B cell (primary cell): ENCODE results near the gene BCHE. TPM values are rescaled to one million over a fixed set of nuclear protein-coding genes. Genes with fewer than 3 reads are reported as not detected.

Source experiments
- ATAC-seq: fragments of 200-7000 bp; cut with Tn5 transposase; one replicate; pipeline ENCODE4 v1.10.0; 2021; ENCODE audit warnings: low read depth, mild to moderate bottlenecking, moderate number of reproducible peaks, moderate library complexity
- CTCF ChIA-PET: fragments of 350-600 bp; sonication (Branson Sonifier 250); formaldehyde crosslinking; loops from one replicate; lab custom pipeline; 2021; ENCODE audit warnings: antibody characterized with exemption, inconsistent platforms; lab: Charles Lee
- POLR2A ChIA-PET: fragments of 350-600 bp; sonication (Branson Sonifier 250); formaldehyde crosslinking; loops from one replicate; lab custom pipeline; 2021; ENCODE audit warnings: antibody characterized with exemption; lab: Charles Lee
- DNase-seq: peaks from one replicate; pipeline ENCODE4 v3.0.0; 2013
- H2AFZ ChIP-seq: 2 replicates; pipeline ENCODE4 v1.6.1; 2012; ENCODE audit warnings: mild to moderate bottlenecking, low read depth, low read length; ENCODE audit not compliant: insufficient read depth, poor library complexity, severe bottlenecking
- H3K27ac ChIP-seq, 2 donors: 1 replicate in 1 of 2; 2 replicates in 1 of 2; pipeline ENCODE4 v1.5.1; 2012 to 2013; ENCODE audit warnings: low read length in 2 of 2, mild to moderate bottlenecking in 2 of 2, moderate library complexity in 1 of 2
- H3K27me3 ChIP-seq, 4 experiments: fragments of 200-600 bp in 1 of 4; sonication (generic) in 1 of 4; replicated peaks in 1 of 4; 1 replicate in 2 of 4; 2 replicates in 2 of 4; pipeline versions ENCODE4 v1.6.1 to v1.7.0; 2013 to 2016; ENCODE audit warnings: low read length in 3 of 4, mild to moderate bottlenecking in 2 of 4, mixed read lengths in 1 of 4, moderate library complexity in 1 of 4; ENCODE audit not compliant: insufficient read depth in 4 of 4, control insufficient read depth in 3 of 4; ENCODE audit errors: control extremely low read depth in 1 of 4
- H3K36me3 ChIP-seq, 2 experiments: replicated peaks in 1 of 2; 1 replicate in 1 of 2; 2 replicates in 1 of 2; pipeline versions ENCODE4 v1.6.1 to v1.7.1; 2013; ENCODE audit warnings: low read length in 1 of 2; ENCODE audit not compliant: insufficient read depth in 2 of 2, control insufficient read depth in 1 of 2; ENCODE audit errors: control extremely low read depth in 1 of 2, extremely low read depth in 1 of 2
- H3K4me1 ChIP-seq, 2 donors: fragments of 200-600 bp in 1 of 2; sonication (generic) in 1 of 2; 1 replicate in 1 of 2; 2 replicates in 1 of 2; pipeline versions ENCODE4 v1.5.1 to v1.6.1; 2013 to 2017; ENCODE audit warnings: low read length in 2 of 2; ENCODE audit not compliant: control insufficient read depth in 2 of 2, insufficient read depth in 2 of 2
- H3K4me2 ChIP-seq: replicated peaks from 2 replicates; pipeline ENCODE3; 2012; ENCODE audit warnings: mild to moderate bottlenecking, low read depth, low read length; ENCODE audit not compliant: poor library complexity, severe bottlenecking
- H3K4me3 ChIP-seq, 5 experiments: fragments of 200-600 bp in 1 of 5; sonication (generic) in 1 of 5; 1 replicate in 3 of 5; 2 replicates in 2 of 5; pipeline versions ENCODE4 v1.5.1 to v1.7.0; 2011 to 2016; ENCODE audit warnings: low read length in 4 of 5, mild to moderate bottlenecking in 4 of 5, low read depth in 2 of 5, control low read depth in 1 of 5, moderate library complexity in 1 of 5; ENCODE audit not compliant: insufficient read depth in 1 of 5; ENCODE audit errors: control extremely low read depth in 1 of 5, extremely low read depth in 1 of 5
- H3K79me2 ChIP-seq: fragments of 200-600 bp; sonication (generic); one replicate; pipeline ENCODE4 v1.6.0; 2016; ENCODE audit warnings: low read length; ENCODE audit not compliant: control insufficient read depth, insufficient read depth
- H3K9ac ChIP-seq: fragments of 200-600 bp; sonication (generic); 2 replicates; pipeline ENCODE4 v1.6.1; 2017; ENCODE audit warnings: mild to moderate bottlenecking, low read length, moderate library complexity
- H3K9me3 ChIP-seq, 3 donors: one replicate each; pipeline versions ENCODE4 v1.6.1 to v1.7.1; 2013; ENCODE audit warnings: low read length in 2 of 3; ENCODE audit not compliant: control insufficient read depth in 2 of 3, insufficient read depth in 1 of 3; ENCODE audit errors: control extremely low read depth in 1 of 3
- H4K20me1 ChIP-seq: 2 replicates; pipeline ENCODE4 v1.6.0; 2012; ENCODE audit warnings: mild to moderate bottlenecking, low read length; ENCODE audit not compliant: insufficient read depth, control insufficient read depth, poor library complexity, severe bottlenecking
- H3K27ac Mint-ChIP-seq: one replicate; pipeline ENCODE4 v1.8.0; 2021; ENCODE audit warnings: mixed read lengths
- H3K27me3 Mint-ChIP-seq: one replicate; pipeline ENCODE4 v1.8.0; 2021; ENCODE audit warnings: mixed read lengths
- H3K4me1 Mint-ChIP-seq: one replicate; pipeline ENCODE4 v1.8.0; 2021; ENCODE audit warnings: mixed read lengths
- H3K4me3 Mint-ChIP-seq: one replicate; pipeline ENCODE4 v1.8.0; 2021; ENCODE audit warnings: mixed read lengths
- H3K9me3 Mint-ChIP-seq: one replicate; pipeline ENCODE4 v1.8.0; 2022; ENCODE audit warnings: mixed read lengths; ENCODE audit not compliant: insufficient read depth
- EZH2 ChIP-seq: IDR thresholded peaks from 2 replicates; pipeline ENCODE4 v1.6.1; 2012; ENCODE audit warnings: borderline replicate concordance, low read depth, mild to moderate bottlenecking, moderate library complexity, low read length; ENCODE audit not compliant: insufficient read depth, poor library complexity, severe bottlenecking
- WGBS: methylation state at CpG from one replicate; pipeline ENCODE4 v1.1.5; 2013; ENCODE audit warnings: missing lambda C conversion rate; ENCODE audit not compliant: insufficient coverage; 5-methylcytosine and 5-hydroxymethylcytosine counted together
- intact Hi-C: fragments of 100-400 bp; cut with micrococcal nuclease; formaldehyde crosslinking; loops from one replicate; pipeline ENCODE4 v1.10.0; 2022
- polyA plus RNA-seq: library from polyadenylated mRNA; depleted of rRNA; stranded (reverse); fragments of >200 nt; gene quantifications from 2 replicates; pipeline ENCODE4 v1.2.3, GENCODE V29; 2012
- total RNA-seq, 2 donors: library from RNA; stranded (reverse); fragments of 120-200 nt in 1 of 2; gene quantifications; 1 replicate in 1 of 2; 2 replicates in 1 of 2; pipeline versions ENCODE4 v1.2.3 to v1.2.4, GENCODE V29; 2013 to 2022
- TF ChIP-seq, protein P1 (sequence below): fragments of 200-600 bp; IDR thresholded peaks from one replicate; pipeline ENCODE4 v1.8.0; 2022; ENCODE audit warnings: antibody characterized with exemption, mild to moderate bottlenecking

BCHE gene
- total and polyA plus RNA-seq, 2 donors (not counting 1 experiment from before 2014, with no cell fraction given) = not detected

DNA sequence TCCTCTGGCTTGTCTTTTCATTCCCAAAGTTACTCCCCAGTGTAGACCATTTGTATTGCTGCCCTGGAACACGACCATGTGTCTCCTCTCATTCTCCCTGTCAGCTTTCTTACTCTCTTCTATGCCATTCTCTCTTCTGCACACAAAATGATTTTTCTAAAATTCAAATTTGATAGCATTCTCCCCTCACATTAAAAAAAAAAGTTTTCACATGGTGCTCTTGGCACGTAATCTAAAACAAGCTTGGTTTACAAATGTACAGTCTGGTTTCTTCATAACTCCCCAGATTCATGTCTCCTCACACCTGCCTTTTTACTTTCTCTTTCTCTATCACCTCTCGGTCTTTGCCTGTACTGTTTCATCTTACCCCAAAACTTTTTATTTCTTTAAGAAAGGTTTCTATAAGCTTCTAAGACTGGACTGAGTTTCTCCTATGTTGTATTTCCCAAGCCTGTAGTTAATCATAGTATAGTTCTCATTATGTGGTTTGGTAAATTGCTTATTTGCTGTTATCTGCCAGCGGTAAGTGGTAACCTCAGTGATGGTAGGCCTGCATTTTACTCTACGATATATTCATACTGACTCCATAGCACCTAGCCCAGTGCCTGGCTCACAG lies 31.2 kb downstream of the BCHE start:
- TF ChIP-seq, protein P1, sequence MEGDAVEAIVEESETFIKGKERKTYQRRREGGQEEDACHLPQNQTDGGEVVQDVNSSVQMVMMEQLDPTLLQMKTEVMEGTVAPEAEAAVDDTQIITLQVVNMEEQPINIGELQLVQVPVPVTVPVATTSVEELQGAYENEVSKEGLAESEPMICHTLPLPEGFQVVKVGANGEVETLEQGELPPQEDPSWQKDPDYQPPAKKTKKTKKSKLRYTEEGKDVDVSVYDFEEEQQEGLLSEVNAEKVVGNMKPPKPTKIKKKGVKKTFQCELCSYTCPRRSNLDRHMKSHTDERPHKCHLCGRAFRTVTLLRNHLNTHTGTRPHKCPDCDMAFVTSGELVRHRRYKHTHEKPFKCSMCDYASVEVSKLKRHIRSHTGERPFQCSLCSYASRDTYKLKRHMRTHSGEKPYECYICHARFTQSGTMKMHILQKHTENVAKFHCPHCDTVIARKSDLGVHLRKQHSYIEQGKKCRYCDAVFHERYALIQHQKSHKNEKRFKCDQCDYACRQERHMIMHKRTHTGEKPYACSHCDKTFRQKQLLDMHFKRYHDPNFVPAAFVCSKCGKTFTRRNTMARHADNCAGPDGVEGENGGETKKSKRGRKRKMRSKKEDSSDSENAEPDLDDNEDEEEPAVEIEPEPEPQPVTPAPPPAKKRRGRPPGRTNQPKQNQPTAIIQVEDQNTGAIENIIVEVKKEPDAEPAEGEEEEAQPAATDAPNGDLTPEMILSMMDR = no peak
- no peak for TF ChIP-seq EZH2
- 54% methylated on average over 2 of the region's 5 CpGs for WGBS
- Mint-ChIP-seq H3K27me3 (no peaks in the 10 kb centered on the region), H3K27ac (no peak overlapping the region), H3K4me1 (no peaks in the 10 kb centered on the region), H3K9me3 (peaks cover 2% of the 10 kb centered on the region), H3K4me3 (no peak overlapping the region)
- DNase-seq (no peak), ATAC-seq (no peak)
- CTCF ChIA-PET = no interaction called here
- H3K4me3 ChIP-seq = no peak overlapping the region
- no peaks in the 10 kb centered on the region for H4K20me1 ChIP-seq
- no peaks in the 10 kb centered on the region for H3K27me3 ChIP-seq
- peaks cover 0 to 4% (median 0%) of the 10 kb centered on the region in 3 donors for H3K9me3 ChIP-seq
- H3K36me3 ChIP-seq = no peaks in the 10 kb centered on the region
- H3K4me2 ChIP-seq = no peak overlapping the region
- H3K4me1 ChIP-seq = no peaks in the 10 kb centered on the region
- intact Hi-C loops = no loop called here
- POLR2A ChIA-PET = no interaction called here
- no peak overlapping the region for H2AFZ ChIP-seq
- no peak overlapping the region for H3K27ac ChIP-seq
- H3K79me2 ChIP-seq = no peaks in the 10 kb centered on the region
- H3K9ac ChIP-seq = no peak overlapping the region

GRCh38 chr3:165803471-165803870 lies 33.8 kb downstream of the BCHE start:
- Mint-ChIP-seq H3K9me3 (peaks cover 2% of the 10 kb centered on the region), H3K27ac (no peak overlapping the region), H3K27me3 (no peaks in the 10 kb centered on the region), H3K4me3 (no peak overlapping the region), H3K4me1 (no peaks in the 10 kb centered on the region)
- TF ChIP-seq EZH2 = no peak
- TF ChIP-seq, protein P1 = no peak
- DNase-seq (no peak), ATAC-seq (no peak)
- H4K20me1 ChIP-seq = no peaks in the 10 kb centered on the region
- no CpG with 5 or more reads among the region's 1 CpG for WGBS
- no peaks in the 10 kb centered on the region for H3K4me1 ChIP-seq
- intact Hi-C loops = no loop called here
- no peaks in the 10 kb centered on the region for H3K36me3 ChIP-seq
- CTCF ChIA-PET = no interaction called here
- no peaks in the 10 kb centered on the region for H3K79me2 ChIP-seq
- no peak overlapping the region for H2AFZ ChIP-seq
- H3K4me2 ChIP-seq = no peak overlapping the region
- no peak overlapping the region for H3K9ac ChIP-seq
- H3K27ac ChIP-seq = no peak overlapping the region
- H3K27me3 ChIP-seq = no peaks in the 10 kb centered on the region
- no peak overlapping the region for H3K4me3 ChIP-seq
- H3K9me3 ChIP-seq = peaks cover 0 to 4% (median 0%) of the 10 kb centered on the region in 3 donors
- POLR2A ChIA-PET = no interaction called here
